Suprapubic skin (tissue), 3 donors: ENCODE data around the gene CLSTN2.

ENCODE experiments used
- CTCF ChIP-seq, 2 donors: fragments of 200-600 bp in 1 of 2; fragments of 450-650 bp in 1 of 2; sonication (generic) in 1 of 2; IDR thresholded peaks; one replicate each; pipeline ENCODE4 v1.5.1; 2016 to 2019; ENCODE audit warnings: antibody characterized with exemption in 2 of 2, mild to moderate bottlenecking in 1 of 2, moderate library complexity in 1 of 2
- POLR2A ChIP-seq, 2 donors: fragments of 450-650 bp; IDR thresholded peaks; one replicate each; pipeline ENCODE4 v1.6.1; 2017; ENCODE audit warnings: antibody characterized with exemption in 2 of 2, mild to moderate bottlenecking in 2 of 2, moderate library complexity in 2 of 2

- TF ChIP-seq POLR2A (IDR thresholded peaks at IDR 0.05) (no peak), CTCF (IDR thresholded peaks at IDR 0.05) (no peak)
These were observed 235.6 kb downstream of the CLSTN2 start for GRCh38 chr3:140170612-140171011.
